Lower lobe of right lung (tissue), 2 donors: ENCODE measurements around the gene PPA2. TPM values are rescaled to one million over a fixed set of nuclear protein-coding genes. Genes with fewer than 3 reads are reported as not detected.

Experiments used
- ATAC-seq, 2 donors: fragments of 200-7000 bp; cut with Tn5 transposase; one replicate each; pipeline ENCODE4 v1.9.1; 2020 to 2022; ENCODE audit warnings: mild to moderate bottlenecking in 2 of 2, moderate library complexity in 2 of 2
- DNase-seq: peaks from one replicate; pipeline ENCODE4 v3.0.0-alpha.2; 2020
- H3K27ac ChIP-seq: fragments of 200-600 bp; one replicate; pipeline ENCODE4 v1.8.0; 2022
- H3K27me3 ChIP-seq: fragments of 200-600 bp; one replicate; pipeline ENCODE4 v1.8.0; 2022; ENCODE audit warnings: low read depth
- H3K36me3 ChIP-seq: fragments of 200-600 bp; one replicate; pipeline ENCODE4 v1.8.0; 2022; ENCODE audit warnings: mild to moderate bottlenecking
- H3K4me1 ChIP-seq: fragments of 200-600 bp; one replicate; pipeline ENCODE4 v1.8.0; 2022
- H3K4me3 ChIP-seq: fragments of 200-600 bp; one replicate; pipeline ENCODE4 v1.8.0; 2022; ENCODE audit warnings: mild to moderate bottlenecking
- H3K9me3 ChIP-seq: fragments of 200-600 bp; one replicate; pipeline ENCODE4 v1.8.0; 2022
- intact Hi-C: fragments of 100-400 bp; cut with DNase I; formaldehyde crosslinking; loops from one replicate; pipeline ENCODE4 v1.11.0; 2022
- total RNA-seq: library from RNA; stranded (reverse); fragmentation: NEBNext Ultra II Directional; extraction: Animal tissue kit (Norgen Biotek cat#: 25700); gene quantifications from one replicate; pipeline ENCODE4 v1.2.1, GENCODE V29; 2021
- TF ChIP-seq, protein P1 (sequence below): fragments of 200-600 bp; IDR thresholded peaks from one replicate; pipeline ENCODE4 v1.8.0; 2022; ENCODE audit warnings: antibody characterized with exemption, mild to moderate bottlenecking
- donor health status: DM: no; HTN: yes; CAD: no; lungs with severe emphysema.

The PPA2 gene
- total RNA-seq, 1 donor from 2014 or later, result 62.9 TPM

DNA sequence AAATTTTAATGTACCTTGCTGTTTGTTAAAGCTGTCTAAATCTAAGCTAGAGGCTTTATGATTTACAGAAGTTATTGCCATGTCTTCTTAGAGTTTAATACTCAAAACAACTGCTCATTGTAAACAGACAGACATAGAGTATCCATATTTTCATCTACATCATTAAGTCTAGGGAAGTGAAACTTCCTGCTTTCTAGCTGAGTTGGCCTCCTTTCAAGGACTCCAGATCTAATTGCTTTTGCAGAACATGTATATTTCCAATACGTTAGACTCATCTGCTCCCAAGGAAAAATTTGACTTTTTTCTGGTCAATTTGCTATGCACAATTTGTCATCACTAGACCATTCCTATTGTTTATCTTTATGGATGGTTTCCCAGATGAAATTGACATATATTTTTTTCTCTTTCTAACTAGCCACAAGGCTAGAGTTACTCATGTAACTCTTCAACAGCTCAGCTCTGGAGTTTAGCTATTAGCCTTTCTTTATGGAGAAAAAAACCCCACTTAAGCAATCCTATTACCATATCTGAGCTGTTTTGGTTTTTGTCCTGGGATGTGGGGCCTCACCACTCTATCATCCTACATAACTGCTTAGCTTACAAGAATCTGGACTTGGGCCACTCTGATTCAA is 122.9 kb downstream of the PPA2 start:
- DNase-seq (no peak), ATAC-seq (no peak)
- TF ChIP-seq, protein P1, sequence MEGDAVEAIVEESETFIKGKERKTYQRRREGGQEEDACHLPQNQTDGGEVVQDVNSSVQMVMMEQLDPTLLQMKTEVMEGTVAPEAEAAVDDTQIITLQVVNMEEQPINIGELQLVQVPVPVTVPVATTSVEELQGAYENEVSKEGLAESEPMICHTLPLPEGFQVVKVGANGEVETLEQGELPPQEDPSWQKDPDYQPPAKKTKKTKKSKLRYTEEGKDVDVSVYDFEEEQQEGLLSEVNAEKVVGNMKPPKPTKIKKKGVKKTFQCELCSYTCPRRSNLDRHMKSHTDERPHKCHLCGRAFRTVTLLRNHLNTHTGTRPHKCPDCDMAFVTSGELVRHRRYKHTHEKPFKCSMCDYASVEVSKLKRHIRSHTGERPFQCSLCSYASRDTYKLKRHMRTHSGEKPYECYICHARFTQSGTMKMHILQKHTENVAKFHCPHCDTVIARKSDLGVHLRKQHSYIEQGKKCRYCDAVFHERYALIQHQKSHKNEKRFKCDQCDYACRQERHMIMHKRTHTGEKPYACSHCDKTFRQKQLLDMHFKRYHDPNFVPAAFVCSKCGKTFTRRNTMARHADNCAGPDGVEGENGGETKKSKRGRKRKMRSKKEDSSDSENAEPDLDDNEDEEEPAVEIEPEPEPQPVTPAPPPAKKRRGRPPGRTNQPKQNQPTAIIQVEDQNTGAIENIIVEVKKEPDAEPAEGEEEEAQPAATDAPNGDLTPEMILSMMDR, result no peak
- Histone ChIP-seq H3K4me1 (no peaks in the 10 kb centered on the region), H3K36me3 (no peaks in the 10 kb centered on the region), H3K27me3 (no peaks in the 10 kb centered on the region), H3K4me3 (no peak overlapping the region), H3K9me3 (no peaks in the 10 kb centered on the region), H3K27ac (no peak overlapping the region)
- intact Hi-C loops, result no loop called here

DNA sequence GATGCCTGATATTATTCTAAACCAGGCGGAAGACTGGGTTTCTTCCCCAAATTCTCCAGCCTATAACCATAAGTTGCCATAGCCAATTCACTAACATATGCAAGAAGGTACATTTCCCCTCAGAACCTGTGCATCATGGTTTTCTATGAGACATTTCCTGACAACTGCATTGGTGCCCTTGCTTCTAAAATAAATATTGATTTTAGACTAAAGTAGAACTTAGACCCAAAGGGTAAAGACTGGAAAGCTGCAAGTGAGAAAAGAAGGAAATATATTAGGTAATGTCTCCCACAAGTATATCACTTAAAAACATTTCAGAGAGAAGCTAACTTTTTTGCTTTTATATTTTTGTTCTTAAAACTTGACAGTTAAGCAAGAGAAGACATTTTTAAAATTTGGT is 125.1 kb downstream of the PPA2 start:
- DNase-seq (no peak), ATAC-seq (no peak)
- intact Hi-C loops, result no loop called here
- no peaks in the 10 kb centered on the region for H3K9me3 ChIP-seq
- TF ChIP-seq, protein P1, result no peak
- no peaks in the 10 kb centered on the region for H3K36me3 ChIP-seq
- H3K27me3 ChIP-seq, result no peaks in the 10 kb centered on the region
- no peak overlapping the region for H3K27ac ChIP-seq
- no peaks in the 10 kb centered on the region for H3K4me1 ChIP-seq
- H3K4me3 ChIP-seq, result no peak overlapping the region

DNA sequence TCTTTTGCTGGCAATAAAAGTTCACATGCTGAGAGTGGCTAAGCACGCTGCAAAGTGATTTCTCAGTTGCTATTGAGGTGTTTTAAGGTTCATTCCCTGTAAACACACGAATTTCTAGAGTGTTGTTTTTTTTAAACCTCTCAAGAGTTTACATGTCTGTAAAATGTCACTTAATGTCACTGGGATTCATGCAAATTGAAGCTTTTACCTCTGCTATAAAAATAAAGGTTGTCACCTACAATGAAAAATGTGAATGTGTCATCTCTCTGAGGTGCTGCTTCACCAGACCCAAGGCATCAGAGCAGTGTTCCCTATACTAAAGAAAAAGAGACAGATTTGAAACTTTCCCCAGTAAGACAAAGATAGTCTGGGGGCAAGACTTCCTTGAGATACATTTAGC is 127.0 kb downstream of the PPA2 start:
- TF ChIP-seq, protein P1, result no peak
- intact Hi-C loops, result no loop called here
- no peak for DNase-seq
- no peaks in the 10 kb centered on the region for H3K36me3 ChIP-seq
- no peaks in the 10 kb centered on the region for H3K9me3 ChIP-seq
- no peak overlapping the region for H3K4me3 ChIP-seq
- H3K27me3 ChIP-seq, result no peaks in the 10 kb centered on the region
- no peak overlapping the region for H3K27ac ChIP-seq
- H3K4me1 ChIP-seq, result no peaks in the 10 kb centered on the region
- no peak for ATAC-seq

DNA sequence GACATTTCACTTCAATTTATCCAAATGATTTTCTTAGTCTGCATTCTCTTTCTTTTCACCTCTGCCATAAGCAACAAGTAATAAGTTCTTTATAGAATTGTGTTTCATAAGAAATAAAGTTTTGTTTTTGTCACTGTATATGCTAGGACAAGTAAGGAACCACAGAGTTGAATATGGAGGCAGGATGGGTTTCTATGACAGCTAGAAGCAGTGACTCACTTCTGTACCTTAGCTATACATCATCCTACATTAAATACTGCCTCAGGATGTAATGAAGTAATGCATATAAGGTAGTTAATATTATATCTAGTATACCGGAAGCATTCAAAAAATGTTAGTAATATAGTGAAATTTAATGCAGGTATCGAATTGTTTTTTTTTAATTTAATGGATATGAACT is 128.0 kb downstream of the PPA2 start:
- Histone ChIP-seq H3K36me3 (no peaks in the 10 kb centered on the region), H3K4me3 (no peak overlapping the region), H3K27ac (no peak overlapping the region), H3K27me3 (no peaks in the 10 kb centered on the region), H3K9me3 (no peaks in the 10 kb centered on the region), H3K4me1 (no peaks in the 10 kb centered on the region)
- ATAC-seq, result no peak
- TF ChIP-seq, protein P1, result no peak
- DNase-seq, result no peak
- intact Hi-C loops, result no loop called here

DNA sequence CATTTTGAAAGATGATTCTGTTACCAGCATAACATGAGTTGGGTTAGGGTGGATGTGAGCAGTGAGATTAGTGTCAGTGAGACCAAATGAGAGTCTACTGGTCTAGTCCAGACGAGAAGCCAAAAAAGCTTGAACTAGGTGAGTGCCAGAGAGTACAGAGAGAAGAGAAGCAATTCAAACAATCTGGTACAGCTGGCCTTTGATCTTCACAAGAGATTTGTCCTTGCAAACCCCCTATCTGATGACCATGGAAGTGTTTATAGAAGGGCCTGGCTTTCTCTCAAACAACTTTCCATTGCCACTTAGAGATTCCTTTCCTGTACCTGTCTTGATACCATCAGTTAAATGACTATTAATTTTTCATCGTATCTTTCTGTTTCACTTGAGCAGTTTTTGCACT is 128.5 kb downstream of the PPA2 start:
- no peaks in the 10 kb centered on the region for H3K4me1 ChIP-seq
- TF ChIP-seq, protein P1, result no peak
- H3K4me3 ChIP-seq, result no peak overlapping the region
- no peak overlapping the region for H3K27ac ChIP-seq
- intact Hi-C loops, result no loop called here
- H3K9me3 ChIP-seq, result no peaks in the 10 kb centered on the region
- H3K27me3 ChIP-seq, result no peaks in the 10 kb centered on the region
- H3K36me3 ChIP-seq, result no peaks in the 10 kb centered on the region
- no peak for ATAC-seq
- DNase-seq, result no peak
